ENCODE data around the gene LRPAP1.

Gene LRPAP1

GRCh38 chr4:3530663-3531254 is 1.5 kb downstream of the LRPAP1 start:
- DNase-seq: no peak

GRCh38 chr4:3530051-3530450 is 2.2 kb downstream of the LRPAP1 start:
- no peak for DNase-seq

DNA sequence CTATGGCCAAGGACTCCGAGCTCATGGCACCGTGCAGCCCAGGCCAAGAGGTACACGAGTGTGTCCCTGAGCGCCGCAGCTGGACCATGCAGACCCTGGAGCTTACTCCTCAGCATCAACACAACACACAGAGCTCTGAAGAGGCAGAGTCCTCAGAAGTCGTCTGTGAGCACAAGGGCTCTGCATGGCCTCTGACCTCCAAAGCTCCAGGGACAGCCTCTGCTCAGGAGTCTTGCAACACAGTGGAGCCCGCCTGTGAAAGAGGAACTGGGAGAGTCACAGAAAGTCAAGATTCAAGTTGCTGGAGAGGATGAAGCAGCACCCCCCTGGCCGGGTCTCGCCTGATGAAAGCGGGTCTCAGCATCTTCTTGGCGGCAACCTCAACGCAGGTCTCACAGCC is 2.9 kb downstream of the LRPAP1 start:
- no peak for DNase-seq

DNA sequence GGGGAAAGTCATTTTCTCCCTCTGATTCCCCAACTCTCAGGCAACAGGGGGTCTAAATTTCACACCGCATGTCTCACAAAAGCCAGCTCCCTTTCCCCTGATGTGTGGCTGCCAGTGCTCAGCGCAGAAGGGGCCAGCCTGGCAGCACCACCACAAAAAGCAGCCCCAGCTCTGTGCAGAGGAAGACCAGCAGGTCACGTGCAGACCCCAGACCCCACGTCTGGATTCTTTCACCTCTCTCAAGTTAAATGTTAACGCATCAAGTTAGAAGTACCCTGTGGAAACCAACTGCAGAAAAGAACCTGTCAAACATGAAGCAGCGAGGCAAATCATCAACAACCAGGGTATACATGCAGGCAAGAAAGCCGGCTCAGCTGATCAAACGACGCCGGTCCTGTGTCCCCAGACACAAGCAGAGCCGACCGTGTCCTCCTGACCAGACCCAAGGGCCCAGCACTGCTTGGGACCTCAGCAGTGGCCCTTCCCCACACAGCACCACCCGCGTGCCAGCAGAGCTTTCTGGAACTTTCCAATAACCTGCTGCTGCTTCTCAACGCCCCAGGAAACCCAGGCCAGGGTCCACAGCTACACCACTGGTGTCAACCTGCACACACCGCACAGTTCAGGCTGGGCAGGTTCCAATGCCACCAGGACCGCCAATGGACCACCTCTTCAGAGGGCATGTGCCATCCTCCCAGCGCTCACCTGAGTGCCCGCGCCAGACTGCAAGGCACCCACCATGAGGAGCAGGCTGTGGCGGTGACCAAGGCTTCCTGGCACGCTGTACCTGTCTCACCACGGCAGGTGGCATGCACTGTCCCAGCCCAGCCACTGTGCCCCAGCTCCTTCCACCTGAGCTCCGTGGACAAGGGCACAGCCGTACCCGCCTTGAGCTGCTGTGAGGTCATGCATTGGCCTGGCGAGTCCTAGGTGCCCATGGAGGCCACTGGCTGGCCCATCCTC is 4.0 kb downstream of the LRPAP1 start:
- DNase-seq: no peak

DNA sequence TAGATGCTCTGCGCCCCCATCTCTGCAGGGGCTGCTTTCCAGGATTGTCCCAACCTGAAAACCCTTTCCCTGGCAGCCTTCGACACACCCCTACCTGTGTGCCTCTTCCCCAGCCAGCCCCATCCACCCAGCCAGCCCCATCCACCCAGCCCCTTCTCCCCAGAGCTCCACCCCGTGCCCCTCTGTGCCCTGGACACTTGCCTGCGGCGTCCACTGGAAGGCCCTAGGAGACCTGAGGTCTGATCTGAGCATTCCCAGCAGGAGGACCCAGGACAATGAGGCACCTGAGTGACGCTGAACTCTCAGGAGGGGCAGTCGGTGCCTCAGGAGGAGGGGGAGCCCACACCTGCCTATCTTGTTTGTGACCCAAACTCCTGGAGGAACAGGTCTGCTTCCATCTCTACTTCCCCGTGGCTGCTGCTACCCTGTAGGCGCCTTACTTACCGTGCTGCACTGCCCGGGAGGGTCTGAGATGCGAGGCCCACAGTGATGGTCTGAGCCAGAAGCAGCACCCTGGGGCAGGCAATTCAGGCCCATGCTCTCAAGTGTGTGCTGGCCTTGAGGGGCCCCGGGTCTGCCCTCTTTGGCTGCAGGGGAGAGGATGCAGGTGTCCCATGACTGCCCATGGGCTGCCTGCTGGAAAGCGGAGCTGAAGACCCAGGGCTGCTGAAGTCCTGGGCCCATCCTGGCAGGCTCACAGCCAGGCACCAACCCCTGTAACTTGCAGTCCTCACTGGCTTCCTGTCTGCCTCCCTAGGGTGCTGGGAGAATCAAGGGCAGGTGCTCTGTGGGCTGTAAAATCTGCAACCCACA is 4.9 kb downstream of the LRPAP1 start:
- no peak for DNase-seq

DNA sequence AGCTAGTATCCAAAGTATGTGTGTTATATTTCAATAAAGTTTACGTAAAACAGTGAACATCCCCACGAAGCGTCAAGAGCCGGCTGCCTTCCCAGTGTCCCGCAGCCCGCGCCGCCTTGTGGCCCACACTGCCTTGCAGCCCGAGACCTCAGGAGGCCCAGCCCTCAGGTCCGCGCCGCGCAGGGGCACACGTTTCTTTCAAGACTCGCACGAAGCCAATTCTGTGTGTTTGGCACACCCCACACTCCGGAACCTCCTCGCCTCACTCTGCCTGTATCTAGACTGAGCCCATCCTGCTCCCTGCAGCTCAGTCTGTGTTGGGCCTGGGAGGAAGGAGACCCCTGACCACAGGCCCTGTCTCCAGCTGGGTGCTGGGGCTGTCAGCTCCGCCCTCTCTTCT is 5.8 kb downstream of the LRPAP1 start:
- DNase-seq: no peak

- no peak for DNase-seq
Observed at GRCh38 chr4:3525532-3526430, 6.4 kb downstream of the LRPAP1 start.

DNA sequence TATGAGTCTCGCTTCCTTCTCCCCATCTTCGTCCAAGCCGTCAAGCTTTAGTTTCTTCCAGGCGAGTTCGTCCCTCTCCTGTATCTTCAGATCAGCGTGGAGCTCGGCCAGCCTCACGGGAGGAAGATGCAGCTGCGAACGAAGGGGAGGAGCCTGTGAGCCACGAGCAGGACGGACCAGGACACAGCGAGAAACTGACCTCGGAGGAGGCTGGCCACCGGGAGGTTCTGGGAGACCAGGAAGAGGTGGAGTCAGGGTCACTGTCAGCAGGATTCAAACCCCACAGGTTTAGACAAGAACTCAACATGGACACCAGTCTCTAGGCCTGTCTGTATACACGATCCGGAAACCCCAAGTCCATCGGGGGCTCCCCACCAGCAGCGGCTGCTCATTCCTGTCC is 7.3 kb downstream of the LRPAP1 start:
- DNase-seq: no peak

GRCh38 chr4:3524349-3524748 is 7.9 kb downstream of the LRPAP1 start:
- DNase-seq: no peak

DNA sequence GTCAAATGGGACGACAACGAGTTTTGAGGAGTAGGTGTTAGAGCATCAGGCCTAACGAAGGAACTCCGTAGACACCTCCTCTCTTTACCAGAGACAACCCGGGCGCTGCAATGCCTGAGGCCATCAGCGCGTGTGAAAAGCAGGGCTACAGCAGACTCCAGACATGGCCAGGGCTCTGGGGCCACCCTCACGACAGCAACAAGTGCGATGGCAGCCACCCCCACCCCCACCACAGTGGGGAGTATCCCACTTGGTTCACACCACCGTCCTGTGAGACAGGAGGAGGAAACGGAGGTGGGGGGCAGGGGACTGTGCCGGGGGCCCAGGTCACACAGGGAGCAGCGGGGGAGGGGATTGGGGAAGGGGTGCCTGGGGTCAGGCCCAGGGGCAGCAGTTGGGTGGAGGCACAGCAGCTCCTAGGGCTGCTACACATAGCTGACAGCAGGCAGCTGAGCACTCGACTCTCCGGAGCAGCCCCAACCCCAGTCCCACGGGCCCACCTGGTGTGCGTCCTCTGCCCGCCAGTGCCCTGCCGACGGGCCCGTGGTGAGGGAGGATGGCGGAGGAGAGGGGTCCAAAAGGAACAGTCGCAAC is 8.5 kb downstream of the LRPAP1 start:
- DNase-seq: no peak

DNA sequence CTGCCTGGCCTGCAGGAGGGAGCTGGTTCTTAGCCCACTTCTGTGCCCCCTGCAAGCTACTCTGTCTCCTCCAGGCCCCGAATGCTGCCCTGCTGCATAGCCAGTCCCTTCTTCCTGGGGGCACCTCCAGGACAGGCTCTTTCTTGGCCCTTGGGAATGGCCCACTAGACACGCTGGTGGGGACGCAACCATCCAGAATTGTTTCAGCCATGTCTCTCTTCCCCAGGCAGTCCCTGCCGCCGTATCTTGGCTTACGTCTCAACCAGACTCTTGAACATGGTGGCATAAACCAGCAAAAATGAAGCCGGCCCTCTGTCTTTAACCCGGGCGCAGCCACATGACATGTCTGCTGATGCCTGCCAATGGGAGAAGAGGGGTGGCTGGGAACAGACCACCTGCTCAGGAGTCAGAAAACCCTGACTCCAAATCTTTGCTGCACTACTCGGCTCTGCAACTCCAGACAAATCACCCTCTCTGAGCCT is 9.0 kb downstream of the LRPAP1 start:
- no peak for DNase-seq

GRCh38 chr4:3522651-3523050 is 9.6 kb downstream of the LRPAP1 start:
- DNase-seq: no peak

DNA sequence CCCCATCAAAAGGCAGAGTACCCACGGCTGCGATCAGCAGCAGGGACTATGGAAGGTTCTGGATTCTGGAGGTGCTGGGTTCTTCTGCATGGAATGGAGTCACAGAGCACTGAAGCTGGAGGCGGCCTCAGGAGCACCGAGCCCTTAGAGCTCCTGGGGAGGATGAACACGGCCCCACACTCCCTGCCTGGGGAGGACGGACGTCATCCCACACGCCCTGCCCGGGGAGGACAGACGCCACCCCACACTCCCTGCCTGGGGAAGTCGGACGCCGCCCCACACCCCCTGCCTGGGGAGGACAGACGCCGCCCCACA is 9.9 kb downstream of the LRPAP1 start:
- DNase-seq: no peak

DNA sequence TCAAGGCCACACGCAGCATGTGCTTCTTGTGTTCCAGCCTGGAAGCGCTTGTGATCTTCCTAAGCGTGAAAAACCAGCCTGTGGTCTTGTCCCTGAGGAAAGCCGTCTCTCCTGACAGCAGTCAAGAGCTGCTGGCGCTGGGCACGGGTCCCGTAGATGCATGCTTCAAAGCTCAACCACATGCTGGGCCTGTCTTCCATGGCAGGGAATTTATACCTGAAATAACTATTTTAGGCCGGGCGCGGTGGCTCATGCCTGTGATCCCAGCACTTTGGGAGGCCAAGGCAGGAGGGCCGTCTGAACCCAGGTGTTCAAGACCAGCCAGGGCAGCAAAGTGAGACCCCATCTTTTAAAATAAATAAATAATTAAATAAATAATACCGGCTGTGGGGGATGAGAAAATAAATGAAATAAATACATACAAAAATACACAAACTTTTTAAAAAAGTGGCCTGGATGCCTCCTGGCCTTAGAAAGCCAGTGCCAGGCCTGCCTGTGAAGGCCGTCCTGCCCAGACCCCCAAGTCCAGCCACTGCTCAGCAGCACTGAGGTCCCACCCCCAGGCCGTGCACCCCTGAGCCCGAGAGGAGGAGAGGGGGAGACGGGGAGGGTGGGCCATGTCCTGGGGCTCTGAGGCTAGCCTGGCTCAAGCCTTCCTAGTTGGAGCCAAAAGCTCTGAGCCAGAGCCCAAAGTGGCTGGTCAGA is 10.4 kb downstream of the LRPAP1 start:
- no peak for DNase-seq

DNA sequence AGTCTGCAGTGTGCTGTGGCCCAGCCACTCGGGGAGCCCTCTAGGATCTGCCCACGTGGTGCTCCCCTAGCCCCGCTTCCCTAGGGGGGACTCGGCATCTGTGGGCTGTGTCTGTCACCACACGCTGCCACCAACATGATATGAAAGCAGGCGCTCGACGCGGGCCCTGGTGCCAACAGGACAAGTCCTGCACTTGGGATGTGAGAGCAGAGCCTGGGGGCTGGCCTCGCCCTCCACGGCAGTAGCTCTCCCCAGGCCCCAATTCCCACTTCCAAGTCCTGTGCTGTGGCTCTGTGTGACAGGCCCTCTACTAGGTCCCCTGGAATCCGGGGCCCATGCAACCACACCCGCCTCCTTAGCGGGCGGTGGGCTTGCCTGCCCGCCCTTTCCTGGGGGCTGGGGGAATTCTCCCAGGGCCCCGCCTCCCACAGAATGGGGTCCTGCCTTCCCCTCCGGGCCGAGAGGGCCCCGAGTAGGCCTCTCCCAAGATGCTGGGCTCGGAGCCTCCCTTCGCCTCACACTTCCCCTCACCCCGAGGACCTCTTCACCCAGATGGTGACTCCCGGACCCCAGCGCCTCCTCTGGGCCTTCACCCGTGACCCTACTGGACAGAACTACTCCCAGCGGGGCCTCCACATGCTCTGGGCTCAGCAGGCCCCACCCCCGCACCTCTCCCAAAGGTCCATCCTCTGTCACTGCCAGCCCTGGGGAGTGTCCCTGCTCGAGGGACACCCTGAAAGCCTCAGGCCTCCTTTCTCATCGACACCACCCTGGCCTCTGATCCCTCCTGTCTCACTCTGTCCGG is 11.2 kb downstream of the LRPAP1 start:
- no peak for DNase-seq

GRCh38 chr4:3520276-3520675 is 11.9 kb downstream of the LRPAP1 start:
- DNase-seq: no peak

GRCh38 chr4:3519468-3520264 is 12.6 kb downstream of the LRPAP1 start:
- no peak for DNase-seq

- DNase-seq: no peak
Observed at GRCh38 chr4:3518941-3519340, 13.3 kb downstream of the LRPAP1 start.

DNA sequence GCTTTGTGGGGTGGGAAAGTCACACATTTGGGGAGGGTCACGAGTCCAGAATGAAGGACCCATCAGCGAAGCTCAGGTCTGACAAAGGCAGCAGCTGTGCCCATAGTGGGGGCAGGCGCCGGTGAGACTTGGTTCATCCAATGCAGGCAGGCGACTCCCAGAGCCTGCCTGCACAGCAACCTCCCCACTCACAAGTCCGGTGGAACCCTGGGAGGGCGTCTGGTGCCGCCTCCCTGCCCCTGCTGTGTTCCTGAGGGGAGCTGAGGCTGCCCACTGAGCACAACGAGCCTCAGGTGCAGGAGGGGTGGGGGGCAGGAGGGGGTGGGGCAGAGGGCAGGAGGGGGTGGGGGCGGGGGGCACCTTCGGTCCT is 13.7 kb downstream of the LRPAP1 start:
- no peak for DNase-seq
